GM18868 (cell line): ENCODE results near the gene INAFM2.

Source experiments
- ATAC-seq: cut with Tn5 transposase; IDR thresholded peaks from one replicate; pipeline ENCODE4 v1.9.1; 2021; ENCODE audit warnings: mild to moderate bottlenecking, moderate library complexity; ENCODE audit not compliant: unreplicated experiment

Gene INAFM2

GRCh38 chr15:40340740-40341400 lies 17.4 kb downstream of the INAFM2 start, which contains the start of gene CCDC9B:
TSS of gene CCDC9B (minus strand) at chr15:40340939. CDS start at chr15:40340819, 120 bp downstream.
- ATAC-seq = no peak

DNA sequence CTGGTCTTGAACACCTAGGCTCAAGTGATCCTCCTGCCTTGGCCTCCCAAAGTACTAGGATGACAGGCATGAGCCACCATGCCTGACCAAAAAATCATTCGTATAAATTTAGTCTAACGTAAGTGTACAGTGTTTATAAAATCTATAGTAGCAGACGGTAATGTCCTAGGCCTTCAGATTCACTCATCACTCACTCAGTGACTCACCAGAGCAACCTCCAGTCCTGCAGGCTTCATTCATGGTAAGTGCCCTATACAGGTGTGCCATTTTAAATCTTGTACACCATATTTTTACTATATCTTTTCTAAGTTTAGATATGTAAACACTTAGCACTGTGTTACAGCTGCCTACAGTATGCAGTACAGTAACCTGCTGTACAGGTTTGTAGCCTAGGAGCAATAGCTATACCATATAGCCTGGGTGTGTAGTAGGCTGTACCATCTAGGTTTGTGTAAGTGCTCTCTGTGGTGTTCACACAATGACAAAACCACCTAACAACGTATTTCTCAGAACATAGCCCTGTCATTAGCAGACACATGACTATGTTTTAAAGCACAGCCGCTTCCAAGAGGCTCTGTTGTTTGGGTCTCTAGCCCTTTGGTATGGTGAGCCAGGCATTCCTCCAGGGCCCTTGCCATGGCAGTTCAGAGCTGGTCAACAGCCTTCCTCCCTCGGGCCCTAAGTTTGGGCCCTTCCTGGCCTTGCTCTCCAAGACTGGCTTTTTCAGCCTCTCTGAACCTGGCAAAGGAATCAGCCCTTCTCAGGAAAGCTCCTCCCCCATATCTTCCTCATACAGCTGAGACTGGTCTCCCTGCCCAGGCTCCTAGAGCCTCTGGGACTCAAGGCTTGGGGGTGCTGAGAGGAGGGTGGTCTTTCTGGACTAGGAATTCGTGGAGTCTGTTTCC lies 19.2 kb downstream of the INAFM2 start:
- no peak for ATAC-seq

GRCh38 chr15:40343512-40343911 lies 20.0 kb downstream of the INAFM2 start:
- no peak for ATAC-seq

DNA sequence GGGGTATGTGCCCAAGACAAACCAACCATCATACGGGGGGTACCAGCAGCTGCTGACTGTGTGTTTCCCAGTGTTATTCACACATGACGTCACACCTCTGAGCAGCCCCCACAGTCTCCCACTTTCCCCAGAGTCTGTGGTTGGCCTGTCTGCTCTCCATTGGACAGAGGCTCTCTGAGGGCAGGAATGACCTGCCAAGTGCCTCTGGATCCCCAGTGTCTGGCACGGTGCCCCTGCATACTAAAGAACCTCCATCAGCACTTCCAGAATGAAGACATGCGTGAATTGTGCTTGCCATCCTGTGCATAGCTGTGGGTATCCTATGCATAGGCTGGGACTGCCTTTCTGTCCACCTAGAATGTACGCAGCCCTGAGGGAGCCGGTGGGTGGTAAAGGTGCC lies 20.7 kb downstream of the INAFM2 start:
- no peak for ATAC-seq

- no peak for ATAC-seq
Measured at GRCh38 chr15:40344631-40345120, 21.2 kb downstream of the INAFM2 start.

- no peak for ATAC-seq
Measured at GRCh38 chr15:40345225-40345866, 21.9 kb downstream of the INAFM2 start.

- no peak for ATAC-seq
Measured at GRCh38 chr15:40345867-40346578, 22.5 kb downstream of the INAFM2 start.

DNA sequence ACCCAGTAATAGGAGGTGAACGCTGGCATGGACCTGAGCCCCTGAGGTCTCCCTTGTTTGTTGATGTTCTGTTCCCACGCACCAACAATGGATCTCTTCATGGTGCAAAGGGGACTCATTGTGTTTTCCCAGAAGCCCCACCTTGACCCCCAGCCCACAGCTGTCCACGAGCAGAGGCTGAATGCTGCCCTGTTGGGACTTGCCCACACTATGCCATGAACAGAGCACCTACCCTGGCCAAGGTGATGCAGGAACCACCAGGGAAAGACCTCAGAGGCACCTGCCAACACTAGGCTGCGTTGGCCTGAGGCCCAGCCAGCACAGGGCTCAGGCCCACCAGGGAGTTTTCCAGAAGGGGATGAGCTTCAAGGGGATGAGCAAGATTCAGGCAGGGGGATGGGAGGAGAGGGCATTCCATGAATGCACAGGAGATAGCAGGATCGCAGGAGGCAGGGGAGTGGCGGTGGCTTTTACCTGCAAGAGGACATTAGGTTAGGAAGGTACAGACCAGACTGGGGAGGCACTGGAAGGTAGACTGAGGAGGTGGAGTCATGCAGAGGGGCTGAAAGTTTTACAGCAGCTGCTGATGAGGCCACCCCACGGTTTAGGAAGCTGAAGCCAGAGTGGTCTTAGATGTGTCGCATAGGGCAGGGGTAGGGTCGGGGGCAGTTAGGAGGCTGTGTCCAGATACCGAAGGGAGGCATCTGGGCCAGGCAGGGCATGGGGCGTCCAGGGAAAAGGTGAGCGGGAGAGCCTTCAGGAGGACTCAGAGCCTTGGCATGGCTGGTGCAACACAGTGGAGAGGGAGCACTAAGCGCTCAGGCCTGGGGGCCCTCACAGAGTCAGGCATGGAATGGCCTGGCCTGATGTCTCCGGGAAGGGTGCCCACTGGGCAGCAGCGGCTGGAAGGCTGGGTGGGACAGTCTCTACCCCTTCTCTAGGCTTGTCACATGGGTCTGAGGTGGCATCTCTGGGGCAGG lies 23.4 kb downstream of the INAFM2 start:
- no peak for ATAC-seq

- no peak for ATAC-seq
Measured at GRCh38 chr15:40347559-40348473, 24.3 kb downstream of the INAFM2 start.

DNA sequence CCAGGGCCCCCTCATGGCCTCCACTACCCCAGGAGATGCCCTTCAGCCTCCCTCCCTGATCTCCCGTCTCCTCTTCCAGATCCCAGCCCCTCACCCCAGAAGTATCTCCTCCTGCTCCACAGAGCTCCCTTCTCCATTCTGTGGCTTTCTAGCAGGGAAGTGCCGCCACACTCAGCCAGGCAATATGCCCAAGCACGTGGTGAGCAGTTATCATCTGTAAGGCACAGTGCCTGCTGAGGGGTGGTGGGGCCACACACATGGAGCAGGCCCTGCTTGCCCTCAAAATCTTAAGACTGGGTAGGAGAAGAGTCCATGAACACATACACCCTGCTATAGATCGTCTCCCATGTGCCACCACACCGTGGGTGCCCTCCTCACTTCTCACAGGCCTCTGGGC lies 25.0 kb downstream of the INAFM2 start:
- no peak for ATAC-seq

GRCh38 chr15:40349163-40349562 lies 25.7 kb downstream of the INAFM2 start:
- no peak for ATAC-seq

DNA sequence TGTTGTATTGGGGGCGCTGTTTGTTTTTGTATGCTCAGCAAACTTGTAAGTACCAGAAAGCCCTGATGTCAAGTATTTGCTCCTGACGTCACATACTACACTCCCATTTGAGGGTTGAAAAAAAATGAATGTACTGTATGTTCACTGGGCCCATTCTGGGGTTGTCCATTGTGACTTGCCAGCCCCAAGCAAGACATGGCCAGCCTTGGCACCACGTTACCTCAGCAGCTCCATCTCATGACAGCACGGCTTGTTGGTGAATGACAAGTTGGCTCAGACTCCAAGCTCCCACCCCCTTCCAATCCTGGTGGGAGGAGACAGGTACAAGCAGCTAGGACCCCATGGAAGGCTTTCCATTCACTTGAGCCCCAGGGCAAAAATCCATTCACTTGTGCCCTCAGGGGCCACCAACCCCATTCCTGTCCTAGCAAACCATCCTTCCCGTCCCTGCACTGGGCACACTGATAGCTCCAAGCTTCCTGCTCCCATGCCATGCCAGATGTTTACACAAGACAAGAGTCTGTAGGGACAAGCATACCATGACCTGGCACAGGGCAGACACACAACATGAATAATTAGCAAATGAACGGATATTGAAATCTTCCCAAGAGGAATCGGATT lies 28.9 kb downstream of the INAFM2 start:
- ATAC-seq = no peak

DNA sequence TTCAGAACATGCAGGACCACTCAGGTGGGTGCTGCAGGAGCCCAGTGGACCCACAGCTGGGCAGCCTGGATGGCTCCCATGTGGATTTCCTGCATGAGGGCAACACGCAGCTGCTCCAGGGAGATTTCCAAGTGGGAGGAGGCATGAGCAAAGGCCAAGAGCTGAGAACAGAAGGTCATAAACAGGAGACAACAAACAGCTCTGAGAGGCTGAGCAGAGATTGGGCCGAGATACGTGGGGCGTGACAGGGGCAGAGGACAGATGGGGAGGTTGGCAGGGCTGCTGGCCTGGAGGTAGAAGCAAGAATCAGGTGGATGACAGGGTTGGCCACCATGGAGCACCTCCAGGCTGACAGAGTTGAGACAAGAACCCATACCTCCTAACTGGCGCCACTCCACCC lies 30.2 kb downstream of the INAFM2 start:
- ATAC-seq = no peak

DNA sequence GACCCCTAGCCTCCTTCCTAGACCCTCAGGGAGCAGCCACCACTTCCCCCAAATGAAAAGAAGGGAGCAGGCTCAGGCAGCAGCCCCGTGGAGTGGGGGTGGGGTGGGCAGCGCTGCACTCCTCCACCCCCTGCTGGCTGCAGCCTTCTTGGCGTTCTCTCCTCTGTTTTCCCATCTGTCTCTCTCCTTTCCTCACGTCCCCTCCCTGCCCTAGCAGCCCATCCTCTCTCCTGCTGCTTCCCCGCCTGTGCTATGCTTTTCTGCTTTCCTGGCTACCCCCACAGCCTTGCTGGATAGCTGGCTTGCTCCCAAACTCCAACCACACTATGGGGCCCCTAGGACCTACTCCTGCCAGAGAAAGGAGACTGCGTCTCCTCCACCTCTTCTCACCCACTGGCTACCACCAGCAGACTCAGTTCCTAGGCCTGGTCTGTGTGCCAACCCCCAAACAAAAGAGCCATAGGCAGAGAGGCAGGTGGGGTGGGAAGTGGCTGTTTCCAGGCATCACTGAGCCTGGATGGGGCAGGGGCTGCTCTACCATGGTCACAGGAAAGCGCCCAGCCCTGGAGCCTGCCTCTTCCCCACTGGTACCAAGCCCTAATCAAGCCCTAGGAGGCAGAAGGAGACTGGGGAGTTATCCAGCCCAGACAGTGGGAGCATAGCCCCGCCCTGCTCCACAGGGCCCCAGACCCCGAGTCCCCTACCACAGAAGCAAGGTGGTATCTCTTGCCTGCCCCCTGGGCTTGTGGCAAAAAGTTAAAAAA lies 31.1 kb downstream of the INAFM2 start:
- ATAC-seq = no peak

DNA sequence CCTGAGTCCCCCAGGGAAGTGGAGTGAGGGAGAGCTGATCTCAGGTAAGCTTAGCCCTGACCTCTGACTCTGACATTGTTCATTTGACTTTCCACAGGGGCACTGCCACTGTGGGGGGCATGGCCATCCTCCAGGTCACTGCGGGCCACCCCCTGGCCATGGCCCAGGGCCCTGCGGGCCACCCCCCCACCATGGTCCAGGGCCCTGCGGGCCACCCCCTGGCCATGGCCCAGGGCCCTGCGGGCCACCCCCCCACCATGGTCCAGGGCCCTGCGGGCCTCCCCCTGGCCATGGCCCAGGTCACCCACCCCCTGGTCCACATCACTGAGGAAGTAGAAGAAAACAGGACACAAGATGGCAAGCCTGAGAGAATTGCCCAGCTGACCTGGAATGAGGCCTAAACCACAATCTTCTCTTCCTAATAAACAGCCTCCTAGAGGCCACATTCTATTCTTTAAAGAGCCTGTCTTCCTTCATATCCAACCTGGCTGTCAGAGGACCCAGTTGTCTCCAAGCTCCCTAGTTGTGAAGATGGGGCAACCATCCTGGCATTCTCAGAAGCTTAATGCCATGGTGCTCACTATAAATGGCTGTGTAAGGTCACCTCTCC lies 32.6 kb downstream of the INAFM2 start:
- ATAC-seq = no peak

GRCh38 chr15:40357246-40357645 lies 33.8 kb downstream of the INAFM2 start:
- no peak for ATAC-seq
